H1 (cell line): Measurements from ENCODE around the gene RNF130.

Experiments used
- POLR2A ChIP-seq, 2 experiments: IDR thresholded peaks; 1 replicate in 1 of 2; 2 replicates in 1 of 2; pipeline ENCODE4 v1.6.1; 2011; ENCODE audit warnings: low read depth in 2 of 2, low read length in 2 of 2, mild to moderate bottlenecking in 2 of 2; ENCODE audit errors: control extremely low read depth in 1 of 2
- TEAD4 ChIP-seq: IDR thresholded peaks from 2 replicates; pipeline ENCODE4 v1.6.1; 2012; ENCODE audit warnings: low read depth, low read length, inconsistent platforms, mixed read lengths
- TF ChIP-seq, protein P1 (sequence below): IDR thresholded peaks from 2 replicates; pipeline ENCODE4 v1.6.1; 2011; ENCODE audit warnings: low read length, improper control_type of control experiment
- TF ChIP-seq, protein P2 (sequence below): IDR thresholded peaks from 2 replicates; pipeline ENCODE4 v1.6.1; 2012; ENCODE audit warnings: low read length, inconsistent platforms
- TF ChIP-seq, protein P3 (sequence below), 3 experiments: IDR thresholded peaks; 1 replicate in 2 of 3; 2 replicates in 1 of 3; pipeline versions ENCODE4 v1.5.1 to v1.6.1; 2011; ENCODE audit warnings: low read length in 3 of 3, mild to moderate bottlenecking in 3 of 3, inconsistent platforms in 2 of 3, low read depth in 1 of 3, moderate library complexity in 1 of 3; ENCODE audit not compliant: insufficient read depth in 1 of 3; ENCODE audit errors: control extremely low read depth in 1 of 3

DNA sequence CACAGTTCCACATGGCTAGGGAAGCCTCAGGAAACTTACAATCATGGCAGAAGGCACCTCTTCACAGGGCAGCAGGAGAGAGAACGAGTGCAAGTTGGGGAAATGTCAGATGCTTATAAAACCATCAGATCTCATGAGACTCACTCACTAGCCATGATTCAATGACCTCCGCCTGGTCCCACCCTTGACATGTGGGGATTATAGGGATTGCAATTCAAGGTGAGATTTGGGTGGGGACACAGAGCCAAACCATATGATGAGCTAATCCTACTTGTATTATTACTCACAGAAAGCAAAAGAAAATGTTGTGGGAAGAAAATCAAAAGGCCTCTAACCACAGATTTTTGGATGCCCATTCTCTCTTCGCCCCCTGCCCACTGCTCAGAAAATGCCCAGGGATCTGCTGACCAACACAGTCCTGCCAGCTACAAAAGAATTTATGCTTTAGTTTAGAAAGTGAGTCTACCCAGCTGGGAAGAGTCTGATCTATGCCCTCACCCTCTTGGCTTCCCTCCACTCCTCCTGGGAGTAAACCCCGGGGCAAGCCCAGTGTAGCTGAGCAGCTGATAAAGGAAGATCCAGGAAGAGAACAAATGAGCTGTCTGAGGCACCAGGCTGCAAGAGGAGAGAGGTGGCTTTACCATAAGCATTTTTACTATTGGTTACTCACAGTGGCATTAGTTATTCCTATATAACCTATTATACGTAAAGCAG, 53.1 kb downstream of the RNF130 start:
- TF ChIP-seq, protein P1, sequence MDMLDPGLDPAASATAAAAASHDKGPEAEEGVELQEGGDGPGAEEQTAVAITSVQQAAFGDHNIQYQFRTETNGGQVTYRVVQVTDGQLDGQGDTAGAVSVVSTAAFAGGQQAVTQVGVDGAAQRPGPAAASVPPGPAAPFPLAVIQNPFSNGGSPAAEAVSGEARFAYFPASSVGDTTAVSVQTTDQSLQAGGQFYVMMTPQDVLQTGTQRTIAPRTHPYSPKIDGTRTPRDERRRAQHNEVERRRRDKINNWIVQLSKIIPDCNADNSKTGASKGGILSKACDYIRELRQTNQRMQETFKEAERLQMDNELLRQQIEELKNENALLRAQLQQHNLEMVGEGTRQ = no peak
- TF ChIP-seq, protein P2, sequence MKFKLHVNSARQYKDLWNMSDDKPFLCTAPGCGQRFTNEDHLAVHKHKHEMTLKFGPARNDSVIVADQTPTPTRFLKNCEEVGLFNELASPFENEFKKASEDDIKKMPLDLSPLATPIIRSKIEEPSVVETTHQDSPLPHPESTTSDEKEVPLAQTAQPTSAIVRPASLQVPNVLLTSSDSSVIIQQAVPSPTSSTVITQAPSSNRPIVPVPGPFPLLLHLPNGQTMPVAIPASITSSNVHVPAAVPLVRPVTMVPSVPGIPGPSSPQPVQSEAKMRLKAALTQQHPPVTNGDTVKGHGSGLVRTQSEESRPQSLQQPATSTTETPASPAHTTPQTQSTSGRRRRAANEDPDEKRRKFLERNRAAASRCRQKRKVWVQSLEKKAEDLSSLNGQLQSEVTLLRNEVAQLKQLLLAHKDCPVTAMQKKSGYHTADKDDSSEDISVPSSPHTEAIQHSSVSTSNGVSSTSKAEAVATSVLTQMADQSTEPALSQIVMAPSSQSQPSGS = no peak
- TF ChIP-seq POLR2A (IDR thresholded peaks at IDR 0.05; ENCODE audit: control extremely low read depth in 1 of 2, low read depth in 2 of 2, low read length in 2 of 2) (no peak), TEAD4 (no peak)
- TF ChIP-seq, protein P3, sequence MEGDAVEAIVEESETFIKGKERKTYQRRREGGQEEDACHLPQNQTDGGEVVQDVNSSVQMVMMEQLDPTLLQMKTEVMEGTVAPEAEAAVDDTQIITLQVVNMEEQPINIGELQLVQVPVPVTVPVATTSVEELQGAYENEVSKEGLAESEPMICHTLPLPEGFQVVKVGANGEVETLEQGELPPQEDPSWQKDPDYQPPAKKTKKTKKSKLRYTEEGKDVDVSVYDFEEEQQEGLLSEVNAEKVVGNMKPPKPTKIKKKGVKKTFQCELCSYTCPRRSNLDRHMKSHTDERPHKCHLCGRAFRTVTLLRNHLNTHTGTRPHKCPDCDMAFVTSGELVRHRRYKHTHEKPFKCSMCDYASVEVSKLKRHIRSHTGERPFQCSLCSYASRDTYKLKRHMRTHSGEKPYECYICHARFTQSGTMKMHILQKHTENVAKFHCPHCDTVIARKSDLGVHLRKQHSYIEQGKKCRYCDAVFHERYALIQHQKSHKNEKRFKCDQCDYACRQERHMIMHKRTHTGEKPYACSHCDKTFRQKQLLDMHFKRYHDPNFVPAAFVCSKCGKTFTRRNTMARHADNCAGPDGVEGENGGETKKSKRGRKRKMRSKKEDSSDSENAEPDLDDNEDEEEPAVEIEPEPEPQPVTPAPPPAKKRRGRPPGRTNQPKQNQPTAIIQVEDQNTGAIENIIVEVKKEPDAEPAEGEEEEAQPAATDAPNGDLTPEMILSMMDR (IDR thresholded peaks at IDR 0.05; ENCODE audit: control extremely low read depth in 1 of 3, insufficient read depth in 1 of 3, low read depth in 1 of 3, low read length in 3 of 3) = no peak
